A673 (cell line): ENCODE results near the gene MILR1. TPM values are rescaled to one million over a fixed set of nuclear protein-coding genes. Genes with fewer than 3 reads are reported as not detected.

Source experiments
- BruUV-seq: library from RNA; stranded (reverse); fragments of 400-500 nt; replicated peaks from 2 replicates; lab custom pipeline; 2021; lab: Mats Ljungman, UMichigan
- CTCF ChIA-PET: fragments of 300-600 bp; sonication (Branson Sonifier 250); formaldehyde crosslinking; loops from one replicate; lab custom pipeline; 2022; ENCODE audit warnings: antibody characterized with exemption; lab: Charles Lee
- POLR2A ChIA-PET: fragments of 300-600 bp; sonication (Branson Sonifier 250); formaldehyde crosslinking; loops from one replicate; lab custom pipeline; 2022; ENCODE audit warnings: antibody characterized with exemption; ENCODE audit not compliant: low non-redundant PET; lab: Charles Lee
- DNase-seq: peaks from one replicate; pipeline ENCODE4 v3.0.0-alpha.2; 2015; ENCODE audit warnings: low spot score
- H3K27ac ChIP-seq: fragments of 200-600 bp; sonication (generic); 2 replicates; pipeline ENCODE4 v1.5.1; 2016; ENCODE audit warnings: mixed run types, low read depth, mild to moderate bottlenecking, mixed read lengths, antibody characterized with exemption, low read length; ENCODE audit not compliant: poor library complexity, severe bottlenecking
- H3K27me3 ChIP-seq: fragments of 200-600 bp; sonication (generic); replicated peaks from 2 replicates; pipeline ENCODE4 v1.6.1; 2017; ENCODE audit warnings: mixed run types, low read depth, mild to moderate bottlenecking, mixed read lengths, antibody characterized with exemption, low read length; ENCODE audit not compliant: insufficient read depth, poor library complexity
- H3K36me3 ChIP-seq: fragments of 200-600 bp; sonication (generic); 2 replicates; pipeline ENCODE4 v1.6.1; 2016; ENCODE audit warnings: mixed run types, mild to moderate bottlenecking, mixed read lengths, antibody characterized with exemption, low read length; ENCODE audit not compliant: insufficient read depth, poor library complexity, severe bottlenecking
- H3K4me1 ChIP-seq: fragments of 200-600 bp; sonication (generic); 2 replicates; pipeline ENCODE4 v1.6.1; 2017; ENCODE audit warnings: mixed run types, mild to moderate bottlenecking, mixed read lengths, antibody characterized with exemption, low read length; ENCODE audit not compliant: insufficient read depth, poor library complexity, severe bottlenecking
- H3K4me3 ChIP-seq: fragments of 200-600 bp; sonication (generic); 2 replicates; pipeline ENCODE4 v1.5.1; 2016; ENCODE audit warnings: low read depth, mixed run types, mild to moderate bottlenecking, mixed read lengths, low read length; ENCODE audit not compliant: poor library complexity, severe bottlenecking
- H3K9me3 ChIP-seq: fragments of 200-600 bp; sonication (generic); 2 replicates; pipeline ENCODE4 v1.6.1; 2016; ENCODE audit warnings: mixed run types, low read depth, mild to moderate bottlenecking, mixed read lengths, antibody characterized with exemption, low read length; ENCODE audit not compliant: poor library complexity, severe bottlenecking
- EZH2 ChIP-seq: fragments of 200-600 bp; sonication (generic); IDR thresholded peaks from 2 replicates; pipeline ENCODE4 v1.6.1; 2017; ENCODE audit warnings: borderline replicate concordance, low read depth, mild to moderate bottlenecking, mixed read lengths, antibody characterized with exemption, low read length; ENCODE audit not compliant: poor library complexity, severe bottlenecking
- intact Hi-C: fragments of 100-400 bp; cut with micrococcal nuclease; formaldehyde crosslinking; loops from one replicate; pipeline ENCODE4 v1.10.0; 2022; ENCODE audit not compliant: unreplicated experiment
- total RNA-seq: library from RNA; stranded (reverse); gene quantifications from 2 replicates; pipeline ENCODE4 v1.2.3, GENCODE V29; 2021
- TF ChIP-seq, protein P1 (sequence below): fragments of 300-800, 200-600 bp; sonication (generic); conservative IDR thresholded peaks from 2 replicates; pipeline ENCODE4 v1.5.1; 2017; ENCODE audit warnings: low read depth, mild to moderate bottlenecking, antibody characterized with exemption, low read length, moderate library complexity, mixed read lengths

MILR1 gene
- total RNA-seq, 1 experiment from 2014 or later = not detected

GRCh38 chr17:64447526-64447925 is 1.4 kb upstream of the MILR1 start:
- ChIA-PET POLR2A (no interaction called here), CTCF (interaction anchor here (0.6 kb wide), 1 partner anchor 29 kb away, joined by 3 read pairs; no protein-coding TSS in a partner anchor)
- no peak for DNase-seq
- no peaks in the 10 kb centered on the region for H3K9me3 ChIP-seq
- no peaks in the 10 kb centered on the region for H3K4me1 ChIP-seq
- TF ChIP-seq EZH2 = no peak
- TF ChIP-seq, protein P1, sequence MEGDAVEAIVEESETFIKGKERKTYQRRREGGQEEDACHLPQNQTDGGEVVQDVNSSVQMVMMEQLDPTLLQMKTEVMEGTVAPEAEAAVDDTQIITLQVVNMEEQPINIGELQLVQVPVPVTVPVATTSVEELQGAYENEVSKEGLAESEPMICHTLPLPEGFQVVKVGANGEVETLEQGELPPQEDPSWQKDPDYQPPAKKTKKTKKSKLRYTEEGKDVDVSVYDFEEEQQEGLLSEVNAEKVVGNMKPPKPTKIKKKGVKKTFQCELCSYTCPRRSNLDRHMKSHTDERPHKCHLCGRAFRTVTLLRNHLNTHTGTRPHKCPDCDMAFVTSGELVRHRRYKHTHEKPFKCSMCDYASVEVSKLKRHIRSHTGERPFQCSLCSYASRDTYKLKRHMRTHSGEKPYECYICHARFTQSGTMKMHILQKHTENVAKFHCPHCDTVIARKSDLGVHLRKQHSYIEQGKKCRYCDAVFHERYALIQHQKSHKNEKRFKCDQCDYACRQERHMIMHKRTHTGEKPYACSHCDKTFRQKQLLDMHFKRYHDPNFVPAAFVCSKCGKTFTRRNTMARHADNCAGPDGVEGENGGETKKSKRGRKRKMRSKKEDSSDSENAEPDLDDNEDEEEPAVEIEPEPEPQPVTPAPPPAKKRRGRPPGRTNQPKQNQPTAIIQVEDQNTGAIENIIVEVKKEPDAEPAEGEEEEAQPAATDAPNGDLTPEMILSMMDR = no peak
- intact Hi-C loops = no loop called here
- H3K4me3 ChIP-seq = no peak overlapping the region
- H3K27me3 ChIP-seq = no peaks in the 10 kb centered on the region
- BruUV-seq = no TSS peak
- no peaks in the 10 kb centered on the region for H3K36me3 ChIP-seq
- H3K27ac ChIP-seq = no peak overlapping the region

- H3K4me3 ChIP-seq = no peak overlapping the region
- H3K4me1 ChIP-seq = no peaks in the 10 kb centered on the region
- H3K9me3 ChIP-seq = no peaks in the 10 kb centered on the region
- no peak for DNase-seq
- CTCF ChIA-PET = no interaction called here
- H3K27ac ChIP-seq = no peak overlapping the region
- POLR2A ChIA-PET = interaction anchor here (0.6 kb wide), 2 partner anchors 51 to 55 kb away, joined by 3 to 5 read pairs; no protein-coding TSS in a partner anchor
- H3K27me3 ChIP-seq = no peaks in the 10 kb centered on the region
- no peaks in the 10 kb centered on the region for H3K36me3 ChIP-seq
- no TSS peak for BruUV-seq
- intact Hi-C loops = no loop called here
- TF ChIP-seq, protein P1 = no peak
- TF ChIP-seq EZH2 = no peak
Measured at GRCh38 chr17:64449545-64449944, 630 bp downstream of the MILR1 start.

- no peaks in the 10 kb centered on the region for H3K4me1 ChIP-seq
- POLR2A ChIA-PET = no interaction called here
- CTCF ChIA-PET = no interaction called here
- no TSS peak for BruUV-seq
- no peaks in the 10 kb centered on the region for H3K27me3 ChIP-seq
- no peak overlapping the region for H3K4me3 ChIP-seq
- no peak overlapping the region for H3K27ac ChIP-seq
- no peaks in the 10 kb centered on the region for H3K9me3 ChIP-seq
- no peak for TF ChIP-seq EZH2
- TF ChIP-seq, protein P1 = no peak
- DNase-seq = no peak
- H3K36me3 ChIP-seq = no peaks in the 10 kb centered on the region
- intact Hi-C loops = no loop called here
Measured at GRCh38 chr17:64455993-64456885, 7.3 kb downstream of the MILR1 start.
